Stimulated activated CD8-positive, alpha-beta memory T cell treated with anti-CD3 and anti-CD28 coated beads, Interleukin-12 subunit alpha, Interleukin-12 subunit beta, amount 100 ng/mL, for 24 hours (primary cell): ENCODE data around the gene CCDC74B.
"Not testable (repeated sequence)": the region's sequence is repeated elsewhere in the genome, so short reads cannot be mapped to it uniquely, and the experiment has no call there.

ENCODE experiments used
- DNase-seq: peaks from one replicate; pipeline ENCODE4 v3.0.0-alpha.2; 2020; ENCODE audit errors: extremely low read depth

Gene CCDC74B

GRCh38 chr2:130166611-130167010, 21.7 kb upstream of the CCDC74B start:
- DNase-seq: not testable (repeated sequence)

GRCh38 chr2:130165293-130166016, 20.5 kb upstream of the CCDC74B start:
- no peak for DNase-seq

GRCh38 chr2:130162968-130163367, 18.1 kb upstream of the CCDC74B start:
- no peak for DNase-seq

GRCh38 chr2:130162486-130162885, 17.6 kb upstream of the CCDC74B start:
- DNase-seq: not testable (repeated sequence)

- not testable (repeated sequence) for DNase-seq
Measured at GRCh38 chr2:130160838-130161705, 16.2 kb upstream of the CCDC74B start.

- no peak for DNase-seq
Measured at GRCh38 chr2:130160131-130160530, 15.2 kb upstream of the CCDC74B start.

- DNase-seq: not testable (repeated sequence)
Measured at GRCh38 chr2:130159376-130159775, 14.5 kb upstream of the CCDC74B start.

- no peak for DNase-seq
Measured at GRCh38 chr2:130158631-130159030, 13.7 kb upstream of the CCDC74B start.

- DNase-seq: not testable (repeated sequence)
Measured at GRCh38 chr2:130157825-130158514, 13.1 kb upstream of the CCDC74B start.

- DNase-seq: not testable (repeated sequence)
Measured at GRCh38 chr2:130157354-130157753, 12.4 kb upstream of the CCDC74B start.

GRCh38 chr2:130156624-130157004, 11.7 kb upstream of the CCDC74B start:
- no peak for DNase-seq

GRCh38 chr2:130155956-130156623, 11.2 kb upstream of the CCDC74B start:
- not testable (repeated sequence) for DNase-seq

- no peak for DNase-seq
Measured at GRCh38 chr2:130154773-130155765, 10.2 kb upstream of the CCDC74B start.

- not testable (repeated sequence) for DNase-seq
Measured at GRCh38 chr2:130154423-130154770, 9.5 kb upstream of the CCDC74B start.

- not testable (repeated sequence) for DNase-seq
Measured at GRCh38 chr2:130153721-130154422, 9.0 kb upstream of the CCDC74B start.

- no peak for DNase-seq
Measured at GRCh38 chr2:130152816-130153595, 8.1 kb upstream of the CCDC74B start.

GRCh38 chr2:130152136-130152815, 7.4 kb upstream of the CCDC74B start:
- not testable (repeated sequence) for DNase-seq

- DNase-seq: not testable (repeated sequence)
Measured at GRCh38 chr2:130151145-130151512, 6.2 kb upstream of the CCDC74B start.
